Measurements from ENCODE around the gene DHX15.

Gene DHX15

DNA sequence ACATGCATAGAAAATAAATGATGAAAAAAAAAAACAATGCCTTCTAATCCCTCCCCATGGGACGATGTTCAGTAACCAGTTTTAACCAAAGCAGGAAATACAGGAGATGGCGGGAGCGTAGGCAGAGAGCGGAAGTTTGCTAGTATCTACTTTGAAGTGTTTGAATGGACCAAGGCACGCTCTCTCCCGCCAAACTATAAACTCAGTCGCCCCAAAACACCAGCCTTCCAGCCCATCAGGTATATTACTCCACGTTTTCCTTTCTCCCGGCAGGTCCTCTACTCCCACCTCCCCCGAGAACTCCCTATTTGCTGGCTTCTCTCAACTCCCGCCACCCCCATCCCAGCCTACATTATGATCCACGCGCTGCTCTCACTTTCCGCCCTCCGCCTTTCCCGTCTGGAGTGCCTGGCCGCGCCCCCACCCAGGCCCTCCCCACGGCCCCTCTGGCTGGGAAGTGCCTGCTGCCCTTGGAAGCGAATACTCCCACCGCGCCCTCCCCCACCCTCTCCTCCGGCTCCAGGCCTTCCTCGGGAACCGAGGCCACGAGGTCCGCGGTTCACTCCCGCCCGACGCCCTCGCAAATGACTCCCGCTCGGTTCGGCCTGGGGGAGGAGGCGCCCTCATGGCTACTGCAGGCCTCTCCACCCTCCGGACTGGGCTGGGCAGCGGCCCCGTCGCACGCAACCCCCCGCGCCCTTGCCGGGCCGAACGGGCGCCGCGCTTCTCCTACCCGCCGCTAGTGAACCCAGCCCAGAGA, 723 bp downstream of the DHX15 start:
- peak overlapping the region; percentile 94 for H3K4me3 ChIP-seq (ENCODE audit: low read depth, low read length)

DNA sequence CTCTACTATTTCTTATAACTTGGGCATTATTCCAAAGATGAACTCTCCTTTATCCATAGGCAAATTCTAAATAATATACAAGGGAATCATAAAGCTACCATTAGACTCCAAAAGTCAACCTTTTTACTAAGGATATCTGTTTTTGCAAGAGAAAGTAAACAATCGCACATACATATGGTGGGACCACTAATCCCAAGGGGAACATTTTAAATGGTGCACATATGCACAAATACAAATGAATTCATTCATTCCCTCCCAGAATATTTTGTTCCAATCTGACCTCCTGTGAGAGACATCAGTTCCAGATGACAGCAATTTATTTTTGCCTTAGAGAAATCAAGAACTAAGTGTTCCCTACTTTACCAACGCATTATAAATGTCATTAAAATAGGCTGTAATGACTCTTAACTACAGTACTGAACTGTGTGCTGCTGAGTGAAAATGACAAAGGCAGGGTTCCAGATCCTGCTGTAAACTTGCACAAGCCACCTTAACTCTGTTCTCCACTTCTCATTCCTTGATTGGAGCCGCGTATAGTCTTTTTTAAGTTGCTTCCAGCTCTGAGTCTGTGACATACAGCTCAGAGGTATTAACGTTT, 2.0 kb downstream of the DHX15 start:
- peak overlapping the region; percentile 94 for H3K4me3 ChIP-seq (ENCODE audit: low read depth, low read length)

DNA sequence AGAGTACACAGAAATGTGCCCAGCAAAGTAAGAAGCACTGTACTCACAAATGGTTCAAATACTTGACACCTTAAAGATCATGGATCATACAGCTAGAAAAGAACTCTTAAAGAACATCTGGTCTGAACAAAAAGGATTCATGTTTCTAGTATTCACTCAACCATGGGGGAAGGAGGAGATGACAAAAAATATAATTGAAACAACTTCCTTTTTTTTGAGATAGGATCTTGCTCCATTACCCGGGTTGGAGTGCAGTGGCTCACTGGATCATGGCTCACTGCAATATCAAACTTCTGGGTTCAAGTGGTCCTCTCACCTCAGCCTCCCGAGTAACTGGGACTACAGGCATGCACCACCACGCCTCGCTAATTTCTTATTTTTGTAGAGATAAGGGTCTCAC, 6.0 kb downstream of the DHX15 start:
- H3K4me3 ChIP-seq (ENCODE audit: low read depth, low read length), result no peak overlapping the region

DNA sequence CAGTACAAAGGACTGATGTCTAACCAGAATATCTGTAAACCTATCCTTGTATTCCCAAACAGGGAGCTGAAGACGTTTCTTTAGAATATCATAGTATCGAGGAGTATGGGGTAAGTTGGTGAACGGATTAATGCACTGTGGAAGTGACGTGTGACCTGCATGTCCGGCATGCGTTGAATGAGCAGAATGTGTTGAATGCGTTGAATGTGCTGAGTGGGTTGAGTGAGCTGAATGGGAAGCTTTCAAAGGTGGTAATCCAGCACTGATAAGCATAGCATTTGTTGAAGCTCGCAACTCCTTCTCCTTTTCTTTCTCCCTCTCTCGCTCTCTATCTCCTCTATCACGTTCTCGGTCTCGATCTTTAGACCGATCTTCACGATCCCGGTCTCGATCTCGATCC, 8.1 kb downstream of the DHX15 start:
- no peak overlapping the region for H3K4me3 ChIP-seq (ENCODE audit: low read depth, low read length)

DNA sequence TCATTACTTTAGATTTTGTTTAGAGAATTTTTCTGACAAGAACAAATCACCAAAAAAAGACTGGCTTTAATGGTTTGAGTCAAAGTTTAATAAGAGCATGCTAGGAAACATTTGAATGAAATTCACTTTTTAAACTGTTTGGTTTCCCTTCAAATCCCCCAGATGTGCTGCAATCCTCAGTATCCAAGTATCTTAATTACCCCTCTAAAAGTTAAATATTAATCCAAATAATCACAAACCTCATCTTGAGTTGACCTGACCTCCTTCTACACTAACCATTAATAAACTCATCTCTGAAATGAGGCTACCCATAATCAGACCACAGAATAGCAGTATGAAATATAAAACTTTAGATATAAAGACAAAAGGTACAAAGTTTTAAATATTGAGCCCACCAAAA, 10.1 kb downstream of the DHX15 start:
- no peak overlapping the region for H3K4me3 ChIP-seq (ENCODE audit: low read depth, low read length)

DNA sequence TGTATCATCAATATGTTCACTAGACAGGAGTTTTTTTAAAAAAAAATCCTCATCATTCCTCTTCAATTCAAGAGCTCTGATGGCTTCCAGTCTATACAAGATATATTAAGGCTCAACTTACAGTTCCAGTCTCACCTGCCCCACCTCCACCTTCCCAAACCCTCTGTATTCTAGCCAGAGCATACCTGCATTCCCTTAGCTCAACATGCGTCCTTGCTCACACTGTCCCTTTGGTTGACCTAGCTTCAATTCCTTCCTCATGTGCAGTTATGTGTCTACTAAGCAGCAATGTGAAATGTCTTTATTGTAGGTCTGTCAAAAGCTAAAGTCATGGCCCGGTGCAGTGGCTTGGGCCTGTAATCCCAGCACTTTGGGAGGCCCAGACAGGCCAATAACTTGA, 10.8 kb downstream of the DHX15 start:
- no peak overlapping the region for H3K4me3 ChIP-seq (ENCODE audit: low read depth, low read length)

DNA sequence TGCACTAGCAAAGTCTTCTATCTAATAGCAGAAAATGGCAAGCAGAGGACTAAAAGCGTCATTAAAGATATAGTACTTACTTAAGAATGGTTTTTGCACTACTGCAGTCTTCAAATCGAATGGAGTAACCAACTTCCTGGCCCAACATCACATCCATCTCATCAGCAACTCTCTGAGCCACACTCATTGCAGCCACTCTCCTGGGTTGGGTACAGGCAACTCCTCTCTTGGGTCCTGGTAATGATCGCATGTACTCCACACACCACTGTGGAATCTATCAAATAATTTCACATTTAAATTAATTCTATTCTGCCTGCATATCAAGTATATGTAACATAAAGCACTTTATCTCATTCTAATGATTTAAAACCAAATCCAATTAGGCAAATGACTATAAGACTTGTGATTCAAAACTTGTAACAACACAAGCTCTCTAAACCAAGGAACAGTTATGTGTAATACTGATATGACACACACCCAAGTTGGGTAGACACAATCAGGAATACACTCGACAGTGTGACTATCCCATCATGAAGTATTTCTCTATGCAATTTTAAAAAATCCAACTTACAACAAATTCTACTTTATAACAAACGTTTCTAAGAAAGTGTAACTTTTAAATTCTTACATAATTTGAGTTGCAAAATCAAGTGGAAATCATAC, 13.6 kb downstream of the DHX15 start:
- H3K4me3 ChIP-seq (ENCODE audit: low read depth, low read length), result no peak overlapping the region

DNA sequence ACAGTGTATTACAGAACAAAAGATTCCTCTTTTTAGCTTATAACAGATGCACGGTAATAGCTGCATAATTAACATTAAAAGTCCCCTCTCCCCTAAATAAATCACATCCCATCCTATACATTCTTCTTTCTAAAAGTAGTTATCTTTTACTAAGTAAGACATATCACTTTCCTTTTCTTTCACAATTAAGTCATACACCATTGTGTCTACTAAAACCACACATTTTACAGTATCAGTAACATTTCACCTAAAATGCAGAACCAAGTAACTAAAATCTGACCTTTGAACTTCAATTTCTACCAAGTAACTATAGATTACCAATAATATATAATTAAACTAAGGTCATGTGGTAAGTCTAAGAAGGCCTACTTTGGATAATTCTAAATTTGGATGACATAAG, 14.2 kb downstream of the DHX15 start:
- no peak overlapping the region for H3K4me3 ChIP-seq (ENCODE audit: low read depth, low read length)

DNA sequence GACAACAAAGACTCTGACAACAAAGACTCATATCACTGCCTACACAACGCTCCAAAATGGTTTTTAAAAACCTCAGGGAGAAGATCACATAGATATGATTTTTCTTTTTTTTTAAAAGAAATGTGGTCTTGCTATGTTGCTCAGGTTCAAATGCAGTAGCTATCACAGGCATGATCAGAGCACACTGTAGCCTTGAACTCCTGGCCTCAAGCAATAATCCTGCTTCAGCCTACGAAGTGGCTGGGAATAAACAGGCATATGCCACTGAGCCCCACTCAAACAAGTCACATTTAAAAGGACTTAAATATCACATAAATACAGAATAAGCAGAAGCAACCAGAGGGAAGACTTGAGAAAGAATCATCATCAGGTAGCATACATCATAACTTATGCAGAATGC, 14.7 kb downstream of the DHX15 start:
- no peak overlapping the region for H3K4me3 ChIP-seq (ENCODE audit: low read depth, low read length)

DNA sequence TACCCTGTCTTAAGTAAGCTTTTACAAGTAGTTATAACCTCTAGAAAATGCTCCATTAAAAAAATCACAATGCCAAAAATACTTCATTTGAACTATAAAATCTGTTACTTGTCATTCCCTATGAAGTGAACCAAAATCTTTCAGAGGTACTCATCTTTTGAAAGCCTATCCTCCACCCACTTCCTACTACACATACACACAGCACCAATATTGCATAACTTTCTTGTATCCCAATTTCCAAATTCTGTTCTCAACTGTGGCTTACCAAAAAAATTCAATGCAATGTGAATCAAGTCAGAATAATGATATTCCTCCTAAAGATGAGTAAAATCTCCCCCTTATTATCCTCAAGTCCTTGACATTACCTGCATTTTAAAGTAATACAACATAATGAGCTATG, 15.9 kb downstream of the DHX15 start:
- no peak overlapping the region for H3K4me3 ChIP-seq (ENCODE audit: low read depth, low read length)

DNA sequence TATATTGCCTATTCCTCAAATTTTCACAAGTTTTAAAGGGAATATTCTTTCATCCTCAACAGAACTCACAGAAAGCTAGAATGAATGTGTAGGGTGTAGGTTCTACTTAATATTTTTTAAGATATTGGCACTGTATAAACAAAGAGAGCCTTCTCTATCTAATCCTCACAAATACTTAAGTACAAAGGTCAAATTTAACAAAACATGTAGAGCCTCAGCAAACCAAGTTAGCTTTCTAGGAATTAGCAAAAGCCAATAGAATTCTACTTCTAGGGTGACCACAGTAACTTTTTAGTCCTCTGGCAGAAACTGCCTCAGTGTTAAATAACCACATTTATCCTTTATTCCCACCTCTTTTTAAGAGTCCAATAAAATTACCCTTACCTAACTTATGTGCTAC, 19.3 kb downstream of the DHX15 start:
- no peak overlapping the region for H3K4me3 ChIP-seq (ENCODE audit: low read depth, low read length)

DNA sequence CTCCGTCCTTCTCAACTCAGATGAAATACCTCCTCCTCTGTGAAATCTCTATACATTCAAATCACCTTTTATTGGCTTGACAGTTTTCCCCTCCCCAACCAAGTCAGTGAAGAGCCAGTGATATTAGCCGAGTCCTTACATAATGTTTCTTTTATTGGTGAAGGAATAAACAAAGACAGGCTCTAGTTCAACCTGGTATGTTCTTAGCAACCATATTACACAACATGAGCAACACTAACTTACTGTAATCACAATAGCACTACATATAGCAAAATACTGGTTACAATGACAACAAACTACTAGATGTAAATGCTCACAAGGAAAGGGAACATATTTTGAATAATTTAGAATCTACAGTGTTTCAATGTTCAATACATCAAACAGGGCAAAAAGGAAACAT, 19.9 kb downstream of the DHX15 start:
- H3K4me3 ChIP-seq (ENCODE audit: low read depth, low read length), result no peak overlapping the region

DNA sequence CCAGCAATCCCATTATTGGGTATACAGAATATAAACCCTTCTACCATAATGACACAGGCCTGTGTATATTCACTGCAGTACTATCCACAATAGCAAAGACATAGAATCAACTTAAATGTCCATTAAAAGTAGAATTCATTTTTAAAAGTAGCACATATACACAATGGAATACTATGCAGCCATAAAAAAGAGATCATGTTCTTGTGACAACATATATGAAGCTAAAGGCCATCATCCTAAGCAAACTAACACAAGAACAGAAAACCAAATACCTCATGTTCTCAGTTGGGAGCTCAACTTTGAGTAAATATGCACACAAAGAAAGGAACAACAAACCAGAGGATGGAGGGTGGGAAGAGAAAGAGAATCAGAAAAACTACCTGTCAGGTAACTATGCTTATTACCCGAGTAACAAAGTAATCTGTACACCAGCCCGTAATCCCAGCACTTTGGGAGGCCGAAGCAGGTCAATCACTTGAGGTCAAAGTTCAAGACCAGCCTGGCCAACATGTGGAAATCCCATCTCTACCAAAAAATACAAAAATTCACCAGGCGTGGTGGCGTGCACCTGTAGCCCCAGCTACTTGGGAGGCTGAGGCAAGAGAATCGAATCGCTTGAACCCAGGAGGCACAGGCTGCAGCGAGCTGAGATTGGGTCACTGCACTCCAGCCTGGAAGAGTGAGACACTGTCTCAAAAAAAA, 22.8 kb downstream of the DHX15 start:
- no peak overlapping the region for H3K4me3 ChIP-seq (ENCODE audit: low read depth, low read length)

DNA sequence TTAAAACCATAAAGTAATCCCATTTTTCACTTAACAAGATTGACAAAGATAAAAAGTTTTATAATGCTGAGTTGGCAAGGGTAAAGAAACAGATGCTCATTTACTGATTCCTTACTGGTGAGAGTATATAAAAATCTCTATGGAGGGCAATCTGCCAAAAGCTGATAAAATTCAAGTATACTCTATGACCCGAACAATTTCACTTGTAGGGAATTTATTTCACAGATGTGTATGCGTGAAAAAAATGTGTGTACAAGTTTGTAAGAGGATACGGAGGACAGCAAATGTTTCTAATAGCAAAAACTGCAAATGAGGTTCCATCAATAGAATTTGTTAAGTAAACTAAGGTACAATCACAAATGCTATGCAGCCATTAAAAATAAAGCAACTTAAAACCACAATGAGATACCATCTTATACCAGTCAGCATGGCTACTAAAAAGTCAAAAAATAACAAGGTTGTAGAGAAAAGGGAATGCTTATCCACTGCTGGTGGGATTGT, 23.4 kb downstream of the DHX15 start:
- H3K4me3 ChIP-seq (ENCODE audit: low read depth, low read length), result no peak overlapping the region

DNA sequence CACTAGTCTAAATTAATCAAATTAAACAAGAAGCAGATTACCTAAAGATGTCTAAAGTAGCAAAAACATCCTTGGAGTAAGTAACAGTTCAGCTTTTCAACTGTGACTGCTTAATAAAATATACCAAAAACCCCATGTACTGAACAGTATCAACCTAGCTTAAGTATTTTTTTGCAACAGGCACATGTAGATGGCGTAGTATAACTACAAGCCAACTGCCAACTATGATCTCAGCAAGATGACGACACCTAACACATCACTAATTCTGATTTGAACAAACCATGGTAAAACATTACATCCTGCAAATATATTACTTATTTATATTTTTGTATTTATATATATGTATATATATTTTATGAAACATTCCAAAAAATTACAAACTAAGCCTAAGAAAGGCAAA, 24.5 kb downstream of the DHX15 start:
- no peak overlapping the region for H3K4me3 ChIP-seq (ENCODE audit: low read depth, low read length)

DNA sequence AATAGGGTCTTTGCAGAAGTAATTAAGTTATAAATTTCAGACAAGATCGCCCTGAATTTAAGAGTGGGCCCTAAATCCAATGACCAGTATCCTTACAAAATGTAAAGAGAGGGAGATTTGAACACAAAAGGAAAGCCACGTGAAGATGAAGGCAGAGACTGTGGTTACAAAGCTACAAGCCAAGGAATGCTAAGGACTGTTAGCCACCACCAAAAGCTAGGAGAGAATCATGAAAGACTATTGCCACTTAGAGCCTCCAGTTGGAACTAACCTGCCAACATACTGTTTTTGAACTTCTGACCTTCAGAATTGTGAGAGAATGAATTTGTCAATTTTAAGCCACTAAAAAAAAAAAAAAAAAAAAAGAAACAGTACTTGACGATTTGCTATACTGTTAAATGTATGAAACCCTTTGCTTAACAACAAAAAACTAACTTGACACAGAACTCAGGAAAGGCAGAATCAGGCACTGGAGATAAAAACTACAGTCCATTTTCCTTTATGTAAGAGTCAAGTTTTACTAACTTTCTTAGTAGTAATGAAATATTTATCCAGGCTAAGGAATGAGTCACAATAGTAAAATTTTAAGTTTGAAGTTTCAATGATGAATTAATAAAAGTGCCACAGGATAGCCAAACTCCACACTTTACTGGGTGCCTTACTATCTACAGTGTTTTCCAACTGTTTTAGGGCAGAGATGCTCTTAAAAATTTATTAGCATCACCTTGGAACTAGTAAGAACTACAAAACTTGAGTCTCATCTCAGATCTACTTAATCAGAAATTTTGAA, 25.1 kb downstream of the DHX15 start:
- H3K4me3 ChIP-seq (ENCODE audit: low read depth, low read length), result no peak overlapping the region

DNA sequence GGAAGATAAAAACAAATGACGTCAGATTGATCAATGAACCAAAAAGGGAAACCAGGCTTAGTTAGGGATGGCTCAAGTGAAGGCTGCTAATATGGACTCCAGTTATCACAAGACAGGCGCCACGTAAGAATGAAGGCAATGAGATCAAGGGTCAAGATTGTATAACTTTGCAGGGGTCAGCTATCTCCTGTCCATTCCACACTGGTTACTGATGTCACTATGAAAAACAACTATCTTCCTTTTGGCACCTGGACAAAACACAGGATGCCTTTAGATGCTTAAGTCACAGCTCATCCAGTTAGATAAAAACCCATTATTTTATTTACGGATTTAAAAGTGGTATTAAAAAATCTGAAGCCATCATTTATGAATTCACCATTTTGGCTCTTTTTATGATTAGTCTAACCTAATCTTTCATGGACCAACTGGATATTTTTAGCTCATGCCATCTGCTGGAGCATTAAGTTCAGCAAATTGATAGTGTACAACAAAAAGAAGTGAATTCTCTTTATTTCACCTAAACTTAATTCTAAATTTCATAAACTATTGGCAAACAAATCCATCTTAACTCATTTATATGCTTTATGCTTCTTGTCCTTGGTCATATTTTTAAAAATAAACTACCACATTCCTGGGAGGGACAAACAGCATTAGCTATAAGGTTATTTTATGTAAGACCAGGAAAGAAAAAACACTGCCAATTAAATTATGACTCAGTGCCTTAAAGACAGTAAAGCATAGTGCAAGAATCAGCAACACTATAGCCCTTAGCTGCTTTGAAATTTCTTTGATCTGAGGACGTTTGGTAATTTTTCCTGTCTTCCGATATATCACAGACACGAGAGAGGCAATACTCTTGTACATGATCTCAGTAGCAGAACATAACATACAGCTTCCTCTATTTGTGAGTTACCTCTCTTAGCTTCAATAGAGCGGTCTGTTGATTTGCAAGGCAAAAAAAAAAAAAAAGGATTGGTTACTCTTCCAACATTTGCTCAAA, 27.0 kb downstream of the DHX15 start:
- H3K4me3 ChIP-seq (ENCODE audit: low read depth, low read length), result no peak overlapping the region

DNA sequence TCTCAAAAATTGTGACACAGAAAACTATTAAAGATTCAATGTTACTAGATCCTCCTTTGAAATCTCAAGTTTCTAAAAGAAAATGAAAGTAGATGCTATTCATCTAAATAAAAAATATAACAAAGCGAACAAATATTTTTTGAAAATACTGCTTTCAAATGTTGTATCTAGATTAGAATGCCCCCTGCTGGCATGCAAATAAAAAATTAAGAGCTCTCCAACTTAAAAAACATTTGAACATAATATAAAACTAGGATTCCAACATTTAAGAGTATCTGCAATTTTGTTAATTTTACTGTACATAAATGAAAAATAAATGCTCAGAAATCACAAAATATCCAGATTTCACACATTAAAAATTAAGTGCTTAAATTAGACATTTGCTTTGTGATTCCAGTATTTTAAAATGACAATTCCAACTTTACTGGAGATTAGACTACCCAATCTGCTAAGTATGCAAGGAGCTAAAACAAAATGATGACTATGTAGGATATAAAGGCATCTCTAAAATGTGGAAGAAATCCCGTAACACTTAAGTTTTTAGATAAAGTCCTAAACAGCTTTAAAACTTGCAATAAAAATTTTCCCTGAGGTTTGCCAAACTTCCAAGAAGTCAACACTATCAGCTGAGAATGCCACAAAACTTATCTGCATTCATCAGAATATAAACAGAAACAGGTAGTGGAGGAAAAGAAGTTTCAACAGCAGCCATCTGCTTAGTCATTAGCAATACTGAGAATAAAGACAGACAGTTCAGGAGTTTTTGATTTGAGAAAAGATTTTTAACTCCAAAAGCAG, 32.7 kb downstream of the DHX15 start:
- no peak overlapping the region for H3K4me3 ChIP-seq (ENCODE audit: low read depth, low read length)

All from iPS-11a (cell line).